Measurements from ENCODE around the gene PSPC1.
"Not testable (repeated sequence)": the region's sequence is repeated elsewhere in the genome, so short reads cannot be mapped to it uniquely, and the experiment has no call there.

Gene PSPC1

GRCh38 chr13:19725320-19725719, 57.4 kb downstream of the PSPC1 start:
- no peak for ATAC-seq
- no peak for TF ChIP-seq ZNF8 (CRISPR knock-in tag; IDR thresholded peaks at IDR 0.05)
- no peak for TF ChIP-seq TCF4 (CRISPR knock-in tag; IDR thresholded peaks at IDR 0.05; ENCODE audit: borderline replicate concordance)
- TF ChIP-seq SNAI2 (CRISPR knock-in tag; IDR thresholded peaks at IDR 0.05), result no peak
- TF ChIP-seq ZC3H10 (CRISPR knock-in tag; IDR thresholded peaks at IDR 0.05), result no peak
- no peak for TF ChIP-seq TOX (CRISPR knock-in tag; IDR thresholded peaks at IDR 0.05; ENCODE audit: borderline replicate concordance)
- no peak for TF ChIP-seq TSHZ2 (CRISPR knock-in tag; IDR thresholded peaks at IDR 0.05)
- TF ChIP-seq OSR1 (CRISPR knock-in tag; IDR thresholded peaks at IDR 0.05), result no peak
- no peak for TF ChIP-seq POU6F1 (CRISPR knock-in tag; IDR thresholded peaks at IDR 0.05; ENCODE audit: borderline replicate concordance, low read depth)
- TF ChIP-seq PPARA (CRISPR knock-in tag; IDR thresholded peaks at IDR 0.05; ENCODE audit: borderline replicate concordance), result no peak
- no peak for TF ChIP-seq ISL1 (CRISPR knock-in tag; IDR thresholded peaks at IDR 0.05)
- no peak for TF ChIP-seq ZNF565 (CRISPR knock-in tag; conservative IDR thresholded peaks at IDR 0.05; ENCODE audit: low read depth)
- TF ChIP-seq CSDC2 (CRISPR knock-in tag; IDR thresholded peaks at IDR 0.05), result no peak
- TF ChIP-seq ZFP30 (CRISPR knock-in tag; IDR thresholded peaks at IDR 0.05), result no peak

- TF ChIP-seq ZNF565 (CRISPR knock-in tag; conservative IDR thresholded peaks at IDR 0.05; ENCODE audit: low read depth) (no peak), ISL1 (CRISPR knock-in tag; IDR thresholded peaks at IDR 0.05) (no peak), OSR1 (CRISPR knock-in tag; IDR thresholded peaks at IDR 0.05) (no peak), TCF4 (CRISPR knock-in tag; IDR thresholded peaks at IDR 0.05; ENCODE audit: borderline replicate concordance) (no peak), PPARA (CRISPR knock-in tag; IDR thresholded peaks at IDR 0.05; ENCODE audit: borderline replicate concordance) (no peak), TOX (CRISPR knock-in tag; IDR thresholded peaks at IDR 0.05; ENCODE audit: borderline replicate concordance) (no peak)
- no peak for ATAC-seq
Observed at GRCh38 chr13:19720039-19720438, 62.7 kb downstream of the PSPC1 start.

GRCh38 chr13:19713186-19713965, 69.4 kb downstream of the PSPC1 start:
- TF ChIP-seq ISL1 (CRISPR knock-in tag; IDR thresholded peaks at IDR 0.05), result no peak
- TF ChIP-seq TSHZ2 (CRISPR knock-in tag; IDR thresholded peaks at IDR 0.05), result no peak
- TF ChIP-seq BACH2 (CRISPR knock-in tag; IDR thresholded peaks at IDR 0.05; ENCODE audit: borderline replicate concordance), result no peak
- no peak for TF ChIP-seq CREB5 (CRISPR knock-in tag; IDR thresholded peaks at IDR 0.05; ENCODE audit: low read depth)
- no peak for TF ChIP-seq PPARA (CRISPR knock-in tag; IDR thresholded peaks at IDR 0.05; ENCODE audit: borderline replicate concordance)
- TF ChIP-seq POU6F1 (CRISPR knock-in tag; IDR thresholded peaks at IDR 0.05; ENCODE audit: borderline replicate concordance, low read depth), result no peak
- TF ChIP-seq TCF4 (CRISPR knock-in tag; IDR thresholded peaks at IDR 0.05; ENCODE audit: borderline replicate concordance), result no peak
- no peak for TF ChIP-seq ZFP30 (CRISPR knock-in tag; IDR thresholded peaks at IDR 0.05)
- ATAC-seq, result peak; percentile 68

- ATAC-seq, result not testable (repeated sequence)
Observed at GRCh38 chr13:19709782-19710181, 73.0 kb downstream of the PSPC1 start.

GRCh38 chr13:19709039-19709438, 73.7 kb downstream of the PSPC1 start:
- peak; percentile 40; the same call in 2 of the 3 replicates for ATAC-seq

GRCh38 chr13:19704256-19704655, 78.5 kb downstream of the PSPC1 start:
- ATAC-seq, result not testable (repeated sequence)

- ATAC-seq, result not testable (repeated sequence)
Observed at GRCh38 chr13:19701619-19702018, 81.1 kb downstream of the PSPC1 start.

GRCh38 chr13:19700963-19701362, 81.8 kb downstream of the PSPC1 start:
- ATAC-seq, result not testable (repeated sequence)

All from SK-N-SH treated with all-trans-retinoic acid at 6 μM for 48 hours (cell line).